Measurements from ENCODE around the gene MSRB2. TPM values are rescaled to one million over a fixed set of nuclear protein-coding genes. Genes with fewer than 3 reads are reported as not detected.

The MSRB2 gene
- total RNA-seq, 1 experiment from 2014 or later: 26.3 TPM

- DNase-seq: peak; percentile 38
Measured at GRCh38 chr10:23095966-23096801, 805 bp downstream of the MSRB2 start.

GRCh38 chr10:23096802-23097549, 1.6 kb downstream of the MSRB2 start:
- no peak for DNase-seq
- H3K4me3 ChIP-seq: peak overlapping the region; percentile 64
- no peaks in the 10 kb centered on the region for H3K36me3 ChIP-seq
- no peaks in the 10 kb centered on the region for H3K27me3 ChIP-seq
- 0 out of 2 replicates have a peak, but pooled peaks cover 2% of the 10 kb centered on the region for H3K9me3 ChIP-seq

More at GRCh38 chr10:23095966-23096801, 805 bp downstream of the MSRB2 start:
- Histone ChIP-seq H3K27me3 (no peaks in the 10 kb centered on the region), H3K36me3 (no peaks in the 10 kb centered on the region), H3K4me3 (peak overlapping the region; percentile 64), H3K9me3 (0 out of 2 replicates have a peak, but pooled peaks cover 2% of the 10 kb centered on the region)

- no peaks in the 10 kb centered on the region for H3K36me3 ChIP-seq
- H3K4me3 ChIP-seq: no peak overlapping the region
Measured at GRCh38 chr10:23099079-23099478, 3.7 kb downstream of the MSRB2 start.

GRCh38 chr10:23099816-23100215, 4.4 kb downstream of the MSRB2 start:
- DNase-seq: no peak
- Histone ChIP-seq H3K4me3 (no peak overlapping the region), H3K27me3 (no peaks in the 10 kb centered on the region), H3K9me3 (no peaks in the 10 kb centered on the region), H3K36me3 (no peaks in the 10 kb centered on the region)

More at GRCh38 chr10:23099079-23099478, 3.7 kb downstream of the MSRB2 start:
- no peaks in the 10 kb centered on the region for H3K27me3 ChIP-seq
- DNase-seq: no peak
- H3K9me3 ChIP-seq: no peaks in the 10 kb centered on the region

GRCh38 chr10:23100331-23101030, 5.1 kb downstream of the MSRB2 start:
- Histone ChIP-seq H3K9me3 (no peaks in the 10 kb centered on the region), H3K4me3 (no peak overlapping the region), H3K36me3 (no peaks in the 10 kb centered on the region), H3K27me3 (no peaks in the 10 kb centered on the region)
- no peak for DNase-seq

GRCh38 chr10:23106331-23107072, 11.1 kb downstream of the MSRB2 start:
- Histone ChIP-seq H3K4me3 (no peak overlapping the region), H3K36me3 (no peaks in the 10 kb centered on the region; the same call in 1 of the 2 replicates), H3K27me3 (no peaks in the 10 kb centered on the region), H3K9me3 (no peaks in the 10 kb centered on the region)
- DNase-seq: no peak

GRCh38 chr10:23110722-23111516, 15.5 kb downstream of the MSRB2 start:
- Histone ChIP-seq H3K4me3 (no peak overlapping the region), H3K27me3 (no peaks in the 10 kb centered on the region), H3K36me3 (no peaks in the 10 kb centered on the region; the same call in 1 of the 2 replicates), H3K9me3 (no peaks in the 10 kb centered on the region)
- DNase-seq: no peak

- Histone ChIP-seq H3K4me3 (no peak overlapping the region), H3K9me3 (no peaks in the 10 kb centered on the region), H3K36me3 (no peaks in the 10 kb centered on the region; the same call in 1 of the 2 replicates), H3K27me3 (no peaks in the 10 kb centered on the region)
- DNase-seq: no peak
Measured at GRCh38 chr10:23111517-23112286, 16.3 kb downstream of the MSRB2 start.

GRCh38 chr10:23114228-23114850, 19.0 kb downstream of the MSRB2 start:
- Histone ChIP-seq H3K27me3 (no peaks in the 10 kb centered on the region), H3K4me3 (no peak overlapping the region), H3K9me3 (no peaks in the 10 kb centered on the region), H3K36me3 (no peaks in the 10 kb centered on the region; the same call in 1 of the 2 replicates)
- DNase-seq: no peak

GRCh38 chr10:23116486-23117205, 21.3 kb downstream of the MSRB2 start:
- no peak overlapping the region for H3K4me3 ChIP-seq
- no peaks in the 10 kb centered on the region for H3K36me3 ChIP-seq
- DNase-seq: no peak
- no peaks in the 10 kb centered on the region for H3K27me3 ChIP-seq
- no peaks in the 10 kb centered on the region for H3K9me3 ChIP-seq

- Histone ChIP-seq H3K4me3 (no peak overlapping the region), H3K9me3 (no peaks in the 10 kb centered on the region), H3K36me3 (no peaks in the 10 kb centered on the region), H3K27me3 (no peaks in the 10 kb centered on the region)
- no peak for DNase-seq
Measured at GRCh38 chr10:23120001-23120934, 24.9 kb downstream of the MSRB2 start.

- no peaks in the 10 kb centered on the region for H3K9me3 ChIP-seq
Measured at GRCh38 chr10:23121135-23121534, 25.8 kb downstream of the MSRB2 start.

GRCh38 chr10:23136462-23136861, 41.1 kb downstream of the MSRB2 start:
- no peaks in the 10 kb centered on the region for H3K36me3 ChIP-seq
- no peaks in the 10 kb centered on the region for H3K9me3 ChIP-seq
- no peak for DNase-seq
- H3K27me3 ChIP-seq: no peaks in the 10 kb centered on the region
- H3K4me3 ChIP-seq: no peak overlapping the region

More at GRCh38 chr10:23121135-23121534, 25.8 kb downstream of the MSRB2 start:
- no peaks in the 10 kb centered on the region for H3K36me3 ChIP-seq
- DNase-seq: no peak
- H3K27me3 ChIP-seq: no peaks in the 10 kb centered on the region
- no peak overlapping the region for H3K4me3 ChIP-seq

Measured in MG63 (cell line).